GM18505 (cell line): ENCODE measurements around the gene DENND4A.
"Not testable (repeated sequence)": the region's sequence is repeated elsewhere in the genome, so short reads cannot be mapped to it uniquely, and the experiment has no call there.

ENCODE experiments used
- ATAC-seq: cut with Tn5 transposase; IDR thresholded peaks from one replicate; pipeline ENCODE4 v1.9.1; 2021; ENCODE audit not compliant: unreplicated experiment
- POLR2A ChIP-seq: IDR thresholded peaks from 4 replicates; pipeline ENCODE4 v1.6.1; 2011; ENCODE audit warnings: borderline replicate concordance; ENCODE audit not compliant: insufficient read depth, insufficient read length; ENCODE audit errors: extremely low read depth

The DENND4A gene

DNA sequence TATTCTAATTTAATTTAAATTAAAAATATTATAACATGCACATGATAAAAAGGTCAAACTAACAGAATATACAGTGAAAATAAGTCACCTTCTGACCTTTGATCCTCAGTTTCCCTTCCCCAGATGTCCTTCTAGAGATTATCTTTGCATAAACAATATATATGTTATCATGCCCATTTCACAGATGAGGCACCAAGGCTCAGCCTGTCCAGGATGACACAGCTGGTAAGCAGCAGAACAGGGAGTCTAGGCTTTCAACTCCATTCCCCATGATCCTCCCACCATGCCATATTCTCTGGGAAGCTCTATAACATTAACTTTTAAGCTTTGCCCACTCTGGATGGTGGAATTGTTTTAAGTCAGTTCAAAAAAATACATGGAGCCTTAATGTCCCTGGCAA lies 169.0 kb downstream of the DENND4A start:
- no peak for ATAC-seq
- TF ChIP-seq POLR2A, result no peak

DNA sequence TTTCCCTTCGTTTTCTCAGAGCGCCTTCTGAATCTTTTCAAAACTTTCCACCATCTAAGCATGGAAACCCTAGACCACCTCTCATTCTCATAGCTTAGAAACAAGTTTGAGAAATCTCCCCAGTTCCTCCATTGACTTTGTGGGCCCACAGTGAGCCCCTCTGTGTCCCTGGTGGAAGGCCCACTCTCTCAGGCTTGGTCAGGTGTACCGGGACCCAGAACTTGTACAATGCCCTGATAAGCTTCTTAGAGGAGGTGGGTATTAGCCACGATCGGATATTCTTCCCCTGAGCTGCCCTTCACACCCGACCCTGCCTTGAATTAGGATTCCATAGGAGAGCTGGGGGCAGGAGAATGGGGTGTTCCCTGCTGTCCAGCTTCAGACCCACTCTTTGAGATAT lies 170.5 kb downstream of the DENND4A start, which contains the start of gene SLC24A1:
TSS of gene SLC24A1 (plus strand) at position 301 of the 400 bp plus-strand sequence. CDS start 2,143 bp downstream, outside the sequence.
- no peak for TF ChIP-seq POLR2A
- no peak for ATAC-seq

DNA sequence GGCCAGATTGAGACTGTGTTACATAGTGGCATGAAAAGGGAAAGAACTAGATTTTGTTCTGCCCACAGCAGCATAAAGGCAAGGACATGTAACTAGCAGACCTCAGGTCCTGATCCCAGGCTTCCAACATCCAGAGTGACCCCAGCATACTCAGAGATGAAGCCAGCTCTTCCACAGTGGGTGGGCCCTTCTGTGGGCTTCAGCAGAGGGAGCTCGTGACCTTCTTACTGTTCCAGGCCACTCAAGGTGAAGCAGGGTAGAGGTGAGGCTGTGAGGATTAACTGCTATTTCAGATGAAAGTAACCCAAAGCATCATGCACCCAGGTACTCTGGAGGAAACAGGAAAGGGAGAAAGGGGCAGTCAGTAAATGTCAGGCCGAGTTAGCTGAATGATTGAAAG lies 171.3 kb downstream of the DENND4A start:
- no peak for TF ChIP-seq POLR2A
- no peak for ATAC-seq

GRCh38 chr15:65619626-65620290 lies 172.3 kb downstream of the DENND4A start:
- TF ChIP-seq POLR2A, result no peak
- ATAC-seq, result no peak

DNA sequence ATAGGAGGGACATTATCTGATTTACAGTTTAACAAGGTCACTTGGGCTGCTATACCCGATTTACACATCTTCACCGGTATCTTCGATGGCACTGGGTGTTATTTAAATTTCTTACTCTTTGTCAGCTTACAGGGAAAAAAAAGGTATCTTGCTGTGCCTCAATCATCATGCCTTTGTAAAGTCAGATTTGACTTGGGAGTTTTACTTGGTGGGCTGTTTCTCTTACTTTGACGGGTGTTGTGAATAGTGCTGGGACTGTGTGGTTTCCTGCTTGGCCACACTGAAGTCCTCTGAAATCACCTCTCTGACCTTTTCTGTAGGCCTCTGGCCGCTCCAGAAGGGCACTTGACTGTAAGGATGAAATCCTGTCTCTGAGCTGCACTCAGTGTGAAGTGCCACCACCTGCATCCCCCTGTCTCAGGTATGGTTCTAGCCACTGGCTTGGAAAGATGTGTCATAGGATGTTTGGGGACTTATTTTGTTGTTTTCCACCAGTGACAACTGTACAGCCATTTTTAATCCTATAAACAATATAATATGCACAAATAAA lies 173.5 kb downstream of the DENND4A start:
- no peak for TF ChIP-seq POLR2A
- ATAC-seq, result no peak

GRCh38 chr15:65615887-65616286 lies 176.2 kb downstream of the DENND4A start:
- not testable (repeated sequence) for ATAC-seq

GRCh38 chr15:65612949-65613744 lies 178.9 kb downstream of the DENND4A start:
- no peak for ATAC-seq
- no peak for TF ChIP-seq POLR2A

DNA sequence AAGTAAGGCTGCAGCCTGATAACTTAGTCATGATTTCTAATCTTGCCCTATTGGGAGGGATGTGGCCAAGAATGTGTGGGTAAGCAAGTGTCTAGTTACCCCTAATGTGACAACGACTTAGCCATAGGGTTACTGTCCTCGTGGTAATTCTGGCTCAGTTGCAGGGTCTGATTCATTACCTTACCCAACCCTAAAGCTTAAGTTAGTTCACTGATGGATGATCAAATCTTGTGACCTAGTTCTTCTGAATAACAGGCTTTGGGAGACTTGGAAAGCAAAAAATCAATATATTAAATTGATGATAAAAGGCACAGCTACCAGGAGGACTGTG lies 179.5 kb downstream of the DENND4A start:
- TF ChIP-seq POLR2A, result no peak

DNA sequence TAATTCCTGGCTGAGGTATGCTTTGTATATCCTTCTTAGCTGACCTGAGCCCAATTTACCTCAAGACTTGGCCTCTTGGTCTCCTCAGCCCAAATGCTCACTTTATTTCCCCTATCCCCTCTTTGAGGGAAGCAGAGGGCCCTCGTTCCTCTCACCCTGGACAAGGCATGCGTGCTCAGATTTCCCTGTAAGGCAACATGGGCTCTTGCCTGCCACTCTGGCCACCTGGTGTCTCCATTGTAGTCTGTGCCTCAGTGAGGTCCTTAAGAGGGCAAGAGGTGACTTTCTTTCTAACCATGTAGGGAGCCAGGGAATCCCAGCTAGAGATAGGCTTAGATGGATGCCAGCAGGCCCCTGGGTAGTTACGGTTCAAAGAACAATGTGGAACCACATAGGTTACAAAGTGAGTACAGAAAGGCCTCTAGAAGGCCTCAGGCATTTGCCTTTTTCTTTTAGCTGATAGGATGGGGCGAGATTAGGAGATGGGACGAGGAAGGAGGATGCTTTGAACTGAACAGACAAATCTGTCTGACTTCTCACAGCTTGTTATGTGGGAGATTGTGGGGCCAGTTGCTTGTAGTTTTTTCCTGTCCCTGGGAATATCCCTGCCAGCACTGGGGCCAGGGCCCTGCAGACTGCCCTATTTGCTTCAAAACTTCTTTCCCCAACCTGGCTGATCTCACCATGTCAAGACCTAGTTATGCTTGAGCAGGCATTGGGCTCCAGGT lies 180.0 kb downstream of the DENND4A start:
- no peak for ATAC-seq
- TF ChIP-seq POLR2A, result no peak

More for the DNA sequence above, 179.5 kb downstream of the DENND4A start:
- ATAC-seq, result no peak

DNA sequence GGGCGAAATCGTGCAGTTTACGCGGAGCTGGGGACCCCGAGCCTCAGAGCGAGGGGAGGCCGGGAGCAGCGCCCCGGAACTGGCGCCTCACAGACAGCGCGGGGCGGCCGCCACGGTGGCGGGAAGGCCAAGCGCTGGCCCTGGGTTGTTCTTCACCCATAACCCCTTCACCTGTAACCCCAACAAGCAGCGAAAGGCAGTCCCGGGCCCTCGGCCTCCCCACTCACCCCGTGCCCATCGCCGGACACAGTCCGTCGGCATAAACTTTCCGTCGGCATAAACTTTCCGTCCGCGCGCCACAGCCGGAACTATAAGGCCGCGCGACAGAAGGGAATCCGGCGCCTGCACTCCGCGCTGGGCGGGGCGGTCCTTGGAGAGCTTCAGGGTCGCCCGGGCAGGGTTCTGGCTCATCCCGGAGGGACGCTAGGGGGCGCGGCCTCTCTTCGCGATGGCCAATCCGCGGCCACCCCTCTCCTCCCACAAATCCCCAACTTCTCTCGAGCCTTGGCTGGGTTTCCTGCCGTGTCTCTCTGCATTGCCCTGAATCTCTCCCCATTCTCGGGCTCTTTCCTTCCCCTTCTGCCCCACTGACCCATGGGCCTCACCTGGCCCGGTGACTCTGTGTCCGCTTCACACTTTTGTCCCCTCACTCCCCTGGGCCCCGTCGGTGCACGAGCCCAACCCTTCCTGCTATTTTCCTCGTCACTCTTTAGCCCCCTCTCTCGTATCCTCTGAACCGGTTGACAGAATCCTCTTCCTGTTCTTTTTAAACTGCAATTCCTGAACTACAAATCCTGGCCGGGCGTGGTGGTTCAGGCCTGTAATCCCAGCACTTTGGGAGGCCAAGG lies 181.0 kb downstream of the DENND4A start, which contains the start of gene INTS14:
TSS of gene INTS14 (minus strand) at position 261 of the 848 bp plus-strand sequence. CDS start 3,751 bp downstream, outside the sequence.
- ATAC-seq, result peak; percentile 86
- peak; percentile 94 for TF ChIP-seq POLR2A
